ENCODE measurements around the gene SLC11A1. TPM values are rescaled to one million over a fixed set of nuclear protein-coding genes. Genes with fewer than 3 reads are reported as not detected.
A peak's percentile ranks its signal among the peaks of the same experiment; 100 is the strongest.

The SLC11A1 gene
- total RNA-seq, 1 donor from 2014 or later = 6.4 TPM

- H3K27ac ChIP-seq (replicated peaks) = no peak overlapping the region
- H3K36me3 ChIP-seq = no peaks in the 10 kb centered on the region
- no peak overlapping the region for H3K4me3 ChIP-seq
- intact Hi-C loops (cut with micrococcal nuclease) = no loop called here
- peaks cover 21% of the 10 kb centered on the region for H3K4me1 ChIP-seq
- peaks cover 2% of the 10 kb centered on the region for H3K9me3 ChIP-seq (replicated peaks)
- TF ChIP-seq CTCF (IDR thresholded peaks at IDR 0.05; ENCODE audit: borderline replicate concordance) = no peak
- H3K27me3 ChIP-seq (ENCODE audit: low read depth) = no peaks in the 10 kb centered on the region
- DNase-seq = no peak
Observed at GRCh38 chr2:218371983-218372350, 10.1 kb upstream of the SLC11A1 start.

GRCh38 chr2:218374795-218375194 is 7.3 kb upstream of the SLC11A1 start:
- Histone ChIP-seq H3K27ac (replicated peaks) (no peak overlapping the region), H3K36me3 (no peaks in the 10 kb centered on the region), H3K4me3 (no peak overlapping the region), H3K27me3 (ENCODE audit: low read depth) (no peaks in the 10 kb centered on the region), H3K4me1 (no peaks in the 10 kb centered on the region), H3K9me3 (replicated peaks) (no peaks in the 10 kb centered on the region)
- DNase-seq = no peak
- intact Hi-C loops (cut with micrococcal nuclease) = no loop called here
- no peak for TF ChIP-seq CTCF (IDR thresholded peaks at IDR 0.05; ENCODE audit: borderline replicate concordance)

- intact Hi-C loops (cut with micrococcal nuclease) = no loop called here
- TF ChIP-seq CTCF (IDR thresholded peaks at IDR 0.05; ENCODE audit: borderline replicate concordance) = no peak
- Histone ChIP-seq H3K36me3 (no peaks in the 10 kb centered on the region), H3K27me3 (ENCODE audit: low read depth) (no peaks in the 10 kb centered on the region), H3K9me3 (replicated peaks) (no peaks in the 10 kb centered on the region), H3K4me3 (no peak overlapping the region), H3K27ac (replicated peaks) (no peak overlapping the region), H3K4me1 (no peaks in the 10 kb centered on the region)
- no peak for DNase-seq
Observed at GRCh38 chr2:218375212-218375611, 6.9 kb upstream of the SLC11A1 start.

GRCh38 chr2:218378053-218378452 is 4.0 kb upstream of the SLC11A1 start:
- Histone ChIP-seq H3K9me3 (replicated peaks) (no peaks in the 10 kb centered on the region), H3K27ac (replicated peaks) (no peak overlapping the region), H3K4me3 (no peak overlapping the region), H3K27me3 (ENCODE audit: low read depth) (no peaks in the 10 kb centered on the region), H3K36me3 (no peaks in the 10 kb centered on the region), H3K4me1 (no peaks in the 10 kb centered on the region)
- intact Hi-C loops (cut with micrococcal nuclease) = no loop called here
- no peak for TF ChIP-seq CTCF (IDR thresholded peaks at IDR 0.05; ENCODE audit: borderline replicate concordance)
- DNase-seq = no peak

- peaks cover 8% of the 10 kb centered on the region for H3K4me1 ChIP-seq
- no peaks in the 10 kb centered on the region for H3K27me3 ChIP-seq (ENCODE audit: low read depth)
- peak overlapping the region; percentile 6 for H3K4me3 ChIP-seq
- intact Hi-C loops (cut with micrococcal nuclease) = no loop called here
- H3K27ac ChIP-seq (replicated peaks) = peak overlapping the region; percentile 5
- no peaks in the 10 kb centered on the region for H3K36me3 ChIP-seq
- no peaks in the 10 kb centered on the region for H3K9me3 ChIP-seq (replicated peaks)
- no peak for DNase-seq
- TF ChIP-seq CTCF (IDR thresholded peaks at IDR 0.05; ENCODE audit: borderline replicate concordance) = no peak
Observed at GRCh38 chr2:218382785-218383184, 712 bp downstream of the SLC11A1 start.
